Psoas muscle (tissue), 8 donors: ENCODE results near the gene GNAS-AS1. TPM values are rescaled to one million over a fixed set of nuclear protein-coding genes. Genes with fewer than 3 reads are reported as not detected.

Experiments used
- ATAC-seq, 4 donors: fragments of 200-7000 bp; cut with Tn5 transposase; one replicate each; pipeline ENCODE4 v1.9.1; 2020; ENCODE audit warnings: moderate library complexity in 3 of 4, mild to moderate bottlenecking in 2 of 4
- DNase-seq, 2 donors: peaks; one replicate each; pipeline ENCODE4 v3.0.0-alpha.2; 2020
- H3K27ac ChIP-seq: fragments of 200-600 bp; one replicate; pipeline ENCODE4 v1.8.0; 2022
- H3K27me3 ChIP-seq, 3 donors: fragments of 200-600 bp in 1 of 3; one replicate each; pipeline versions ENCODE4 v1.6.1 to v1.8.0; 2013 to 2022; ENCODE audit warnings: low read length in 2 of 3, mild to moderate bottlenecking in 2 of 3, moderate library complexity in 1 of 3; ENCODE audit not compliant: insufficient read depth in 3 of 3
- H3K36me3 ChIP-seq, 2 donors: fragments of 200-600 bp in 1 of 2; one replicate each; pipeline versions ENCODE4 v1.6.1 to v1.8.0; 2013 to 2022; ENCODE audit warnings: low read depth in 1 of 2, mild to moderate bottlenecking in 1 of 2, moderate library complexity in 1 of 2; ENCODE audit not compliant: insufficient read depth in 1 of 2
- H3K4me1 ChIP-seq: fragments of 200-600 bp; one replicate; pipeline ENCODE4 v1.8.0; 2022
- H3K4me3 ChIP-seq: fragments of 200-600 bp; one replicate; pipeline ENCODE4 v1.8.0; 2022; ENCODE audit warnings: mild to moderate bottlenecking
- H3K9me3 ChIP-seq: fragments of 200-600 bp; one replicate; pipeline ENCODE4 v1.8.0; 2022
- WGBS, 3 donors: extraction: QIAGEN DNeasy Blood & Tissue Kit; methylation state at CpG; one replicate each; pipeline versions ENCODE4 v1.1.6 to v1.1.7; 2013; 5-methylcytosine and 5-hydroxymethylcytosine counted together
- intact Hi-C, 2 donors: fragments of 100-400 bp; cut with DNase I; formaldehyde crosslinking; loops; one replicate each; pipeline versions ENCODE4 v1.11.0 to v1.14.2; 2022
- polyA plus RNA-seq, 3 donors: library from polyadenylated mRNA; stranded (reverse); fragments of 200-250 nt; gene quantifications; one replicate each; pipeline ENCODE4 v1.2.3, GENCODE V29; 2013
- total RNA-seq, 4 donors: library from RNA; stranded (reverse); fragmentation: NEBNext Ultra II Directional in 2 of 4; extraction: Animal tissue kit (Norgen Biotek cat#: 25700) in 2 of 4; gene quantifications; one replicate each; pipeline versions ENCODE4 v1.2.1 to v1.2.4, GENCODE V29; 2021 to 2023
- TF ChIP-seq, protein P1 (sequence below): fragments of 200-600 bp; IDR thresholded peaks from one replicate; pipeline ENCODE4 v1.8.0; 2022; ENCODE audit warnings: antibody characterized with exemption
- donor health status: healthy with polysubstance abuse.
- donor health status: DM: no; HTN: no; CAD: no; lungs with moderate emphysema.
- donor health status: Bipolar disorder and iron deficiency.
- donor health status: healthy.
- donor health status: DM: yes; HTN: yes; CAD: no.
- donor health status: DM: no; HTN: no; CAD: no.
- donor health status: DM: no; HTN: no; CAD: no.
- donor health status: DM: yes; HTN: yes; CAD: no.

Gene GNAS-AS1
- total and polyA plus RNA-seq, 7 donors = 0.03 to 1.0 (median 0.40) TPM; not detected in 1

DNA sequence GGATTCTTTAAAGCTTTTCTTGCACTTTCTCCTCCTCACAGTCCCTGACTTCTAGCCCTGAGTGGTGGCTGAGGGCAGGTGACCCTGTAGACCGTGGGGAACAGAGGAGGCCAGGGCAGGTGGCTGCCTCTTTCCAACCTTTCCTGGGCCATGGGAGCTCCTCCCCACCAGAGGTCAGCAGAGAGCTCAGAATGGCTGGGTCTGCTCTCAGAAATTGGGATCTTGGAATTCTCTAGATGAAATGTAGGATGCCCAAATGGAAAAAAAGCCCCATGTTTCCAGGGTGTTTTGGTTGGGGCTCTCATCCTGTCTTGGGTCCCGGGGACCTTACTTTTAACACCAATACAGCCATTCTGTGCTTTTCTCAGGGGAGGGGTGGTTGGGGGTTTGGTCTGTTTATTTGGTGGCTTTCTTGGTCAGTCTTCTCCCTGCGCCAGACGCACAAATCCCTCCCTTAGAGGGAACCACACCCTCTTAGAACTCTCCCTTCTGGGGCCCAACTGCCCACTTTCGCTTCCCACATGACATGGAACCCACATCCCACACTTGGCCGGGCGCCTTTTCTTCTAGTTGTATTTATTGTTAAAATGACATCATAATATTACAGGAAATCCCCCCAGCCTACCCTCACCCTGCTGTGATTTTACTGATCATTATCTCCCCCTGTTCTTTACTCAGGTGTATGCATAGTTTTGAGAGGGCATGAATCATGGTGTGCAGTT is 19.8 kb upstream of the GNAS-AS1 start:
- intact Hi-C loops = loop anchor here (1.0 to 10.0 kb wide), 6 partner anchors 214 to 537 kb away; no protein-coding TSS in a partner anchor
- peak; percentile 56 to 81 for DNase-seq
- TF ChIP-seq, protein P1, sequence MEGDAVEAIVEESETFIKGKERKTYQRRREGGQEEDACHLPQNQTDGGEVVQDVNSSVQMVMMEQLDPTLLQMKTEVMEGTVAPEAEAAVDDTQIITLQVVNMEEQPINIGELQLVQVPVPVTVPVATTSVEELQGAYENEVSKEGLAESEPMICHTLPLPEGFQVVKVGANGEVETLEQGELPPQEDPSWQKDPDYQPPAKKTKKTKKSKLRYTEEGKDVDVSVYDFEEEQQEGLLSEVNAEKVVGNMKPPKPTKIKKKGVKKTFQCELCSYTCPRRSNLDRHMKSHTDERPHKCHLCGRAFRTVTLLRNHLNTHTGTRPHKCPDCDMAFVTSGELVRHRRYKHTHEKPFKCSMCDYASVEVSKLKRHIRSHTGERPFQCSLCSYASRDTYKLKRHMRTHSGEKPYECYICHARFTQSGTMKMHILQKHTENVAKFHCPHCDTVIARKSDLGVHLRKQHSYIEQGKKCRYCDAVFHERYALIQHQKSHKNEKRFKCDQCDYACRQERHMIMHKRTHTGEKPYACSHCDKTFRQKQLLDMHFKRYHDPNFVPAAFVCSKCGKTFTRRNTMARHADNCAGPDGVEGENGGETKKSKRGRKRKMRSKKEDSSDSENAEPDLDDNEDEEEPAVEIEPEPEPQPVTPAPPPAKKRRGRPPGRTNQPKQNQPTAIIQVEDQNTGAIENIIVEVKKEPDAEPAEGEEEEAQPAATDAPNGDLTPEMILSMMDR = peak; percentile 91

GRCh38 chr20:58869662-58870227 is 19.0 kb upstream of the GNAS-AS1 start:
- no peak for ATAC-seq
- Histone ChIP-seq H3K36me3 (no peaks in the 10 kb centered on the region), H3K9me3 (no peaks in the 10 kb centered on the region), H3K27me3 (no peaks in the 10 kb centered on the region), H3K4me3 (no peak overlapping the region), H3K27ac (no peak overlapping the region), H3K4me1 (no peaks in the 10 kb centered on the region)
- DNase-seq = no peak
- 57 to 70% (median 65%) methylated on average over 7 of the region's 7 CpGs for WGBS, 3 donors
- intact Hi-C loops = loop anchor here (1.0 to 10.0 kb wide), 8 partner anchors 215 to 628 kb away; no protein-coding TSS in a partner anchor
- TF ChIP-seq, protein P1 = no peak

More for the DNA sequence above, 19.8 kb upstream of the GNAS-AS1 start:
- WGBS, 3 donors = 49 to 58% (median 56%) methylated on average over 7 of the region's 7 CpGs
- Histone ChIP-seq H3K9me3 (no peaks in the 10 kb centered on the region), H3K27ac (no peak overlapping the region), H3K4me3 (no peak overlapping the region), H3K36me3 (no peaks in the 10 kb centered on the region), H3K4me1 (no peaks in the 10 kb centered on the region), H3K27me3 (no peaks in the 10 kb centered on the region)
- ATAC-seq = peak; percentile 86 to 92 (median 88)

GRCh38 chr20:58868795-58869194 is 18.1 kb upstream of the GNAS-AS1 start:
- TF ChIP-seq, protein P1 = peak; percentile 33
- Histone ChIP-seq H3K4me1 (no peaks in the 10 kb centered on the region), H3K27me3 (no peaks in the 10 kb centered on the region), H3K27ac (no peak overlapping the region), H3K36me3 (no peaks in the 10 kb centered on the region), H3K4me3 (no peak overlapping the region), H3K9me3 (no peaks in the 10 kb centered on the region)
- peak in 1 of 4 donors; percentile 63 for ATAC-seq
- DNase-seq = peak in 1 of 2 donors; percentile 47
- WGBS, 3 donors = 42 to 48% (median 45%) methylated on average over 14 of the region's 14 CpGs
- intact Hi-C loops = loop anchor here (5.0 to 10.0 kb wide), 2 partner anchors 536 to 629 kb away; no protein-coding TSS in a partner anchor

DNA sequence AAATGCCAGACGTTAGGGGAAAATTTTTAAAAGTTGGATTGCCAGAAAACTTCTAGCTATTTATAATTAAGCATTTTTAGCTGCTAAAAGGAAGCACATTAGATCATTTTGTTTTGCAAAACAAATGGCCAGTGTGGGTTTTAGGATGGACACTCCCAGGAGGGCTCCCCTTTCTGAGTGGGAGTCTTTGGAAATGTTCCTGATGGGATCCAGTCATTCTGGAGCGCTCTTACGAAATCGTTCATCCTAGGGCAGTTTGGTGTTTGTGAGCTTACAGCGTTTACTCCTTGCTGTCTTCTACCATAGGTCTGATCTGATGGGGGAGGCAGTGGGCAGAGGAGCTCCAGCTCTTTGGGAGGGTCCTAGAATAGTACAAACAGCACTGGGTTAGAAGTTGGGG is 16.5 kb upstream of the GNAS-AS1 start:
- Histone ChIP-seq H3K9me3 (no peaks in the 10 kb centered on the region), H3K27ac (no peak overlapping the region), H3K27me3 (no peaks in the 10 kb centered on the region), H3K4me3 (no peak overlapping the region), H3K36me3 (no peaks in the 10 kb centered on the region), H3K4me1 (no peaks in the 10 kb centered on the region)
- no peak for DNase-seq
- TF ChIP-seq, protein P1 = no peak
- intact Hi-C loops = loop anchor here (5.0 to 10.0 kb wide), 2 partner anchors 538 to 630 kb away; no protein-coding TSS in a partner anchor
- 52 to 65% (median 53%) methylated on average over 5 of the region's 5 CpGs for WGBS, 3 donors
- ATAC-seq = peak in 2 of 4 donors; percentile 15 to 55
